Measurements from ENCODE around the gene LHFPL6. TPM values are rescaled to one million over a fixed set of nuclear protein-coding genes. Genes with fewer than 3 reads are reported as not detected.

Gene LHFPL6
- total RNA-seq, 1 donor from 2014 or later: 4.8 TPM

- DNase-seq (ENCODE audit: low spot score): no peak
- intact Hi-C loops (cut with micrococcal nuclease): no loop called here
- H3K9me3 Mint-ChIP-seq: no peaks in the 10 kb centered on the region
- H3K4me1 Mint-ChIP-seq (ENCODE audit: low read depth): no peaks in the 10 kb centered on the region
- H3K27ac Mint-ChIP-seq: no peak overlapping the region
- H3K36me3 Mint-ChIP-seq (ENCODE audit: low read depth): no peaks in the 10 kb centered on the region
- peaks cover 1% of the 10 kb centered on the region for H3K27me3 Mint-ChIP-seq (ENCODE audit: insufficient read depth)
- H3K4me3 Mint-ChIP-seq: no peak overlapping the region
Measured at GRCh38 chr13:39496506-39496905, 106.5 kb downstream of the LHFPL6 start.

- Mint-ChIP-seq H3K4me1 (ENCODE audit: low read depth) (no peaks in the 10 kb centered on the region), H3K27ac (no peak overlapping the region), H3K4me3 (no peak overlapping the region), H3K36me3 (ENCODE audit: low read depth) (no peaks in the 10 kb centered on the region), H3K9me3 (no peaks in the 10 kb centered on the region), H3K27me3 (ENCODE audit: insufficient read depth) (no peaks in the 10 kb centered on the region)
- intact Hi-C loops (cut with micrococcal nuclease): no loop called here
- no peak for DNase-seq (ENCODE audit: low spot score)
Measured at GRCh38 chr13:39494633-39495032, 108.4 kb downstream of the LHFPL6 start.

GRCh38 chr13:39494006-39494405, 109.0 kb downstream of the LHFPL6 start:
- Mint-ChIP-seq H3K9me3 (no peaks in the 10 kb centered on the region), H3K4me1 (ENCODE audit: low read depth) (no peaks in the 10 kb centered on the region), H3K27ac (no peak overlapping the region), H3K4me3 (no peak overlapping the region), H3K36me3 (ENCODE audit: low read depth) (no peaks in the 10 kb centered on the region), H3K27me3 (ENCODE audit: insufficient read depth) (no peaks in the 10 kb centered on the region)
- DNase-seq (ENCODE audit: low spot score): no peak
- intact Hi-C loops (cut with micrococcal nuclease): no loop called here

- Mint-ChIP-seq H3K4me1 (ENCODE audit: low read depth) (no peaks in the 10 kb centered on the region), H3K4me3 (no peak overlapping the region), H3K36me3 (ENCODE audit: low read depth) (no peaks in the 10 kb centered on the region), H3K9me3 (no peaks in the 10 kb centered on the region), H3K27me3 (ENCODE audit: insufficient read depth) (no peaks in the 10 kb centered on the region), H3K27ac (no peak overlapping the region)
- no peak for DNase-seq (ENCODE audit: low spot score)
- intact Hi-C loops (cut with micrococcal nuclease): no loop called here
Measured at GRCh38 chr13:39490136-39490535, 112.9 kb downstream of the LHFPL6 start.

GRCh38 chr13:39486758-39487157, 116.2 kb downstream of the LHFPL6 start:
- intact Hi-C loops (cut with micrococcal nuclease): no loop called here
- Mint-ChIP-seq H3K4me1 (ENCODE audit: low read depth) (no peaks in the 10 kb centered on the region), H3K27me3 (ENCODE audit: insufficient read depth) (peaks cover 6% of the 10 kb centered on the region), H3K36me3 (ENCODE audit: low read depth) (no peaks in the 10 kb centered on the region), H3K4me3 (no peak overlapping the region), H3K9me3 (no peaks in the 10 kb centered on the region), H3K27ac (no peak overlapping the region)
- no peak for DNase-seq (ENCODE audit: low spot score)

- H3K9me3 Mint-ChIP-seq: no peaks in the 10 kb centered on the region
- peaks cover 6% of the 10 kb centered on the region for H3K27me3 Mint-ChIP-seq (ENCODE audit: insufficient read depth)
- no peaks in the 10 kb centered on the region for H3K36me3 Mint-ChIP-seq (ENCODE audit: low read depth)
- H3K4me3 Mint-ChIP-seq: no peak overlapping the region
- intact Hi-C loops (cut with micrococcal nuclease): no loop called here
- DNase-seq (ENCODE audit: low spot score): no peak
- H3K27ac Mint-ChIP-seq: no peak overlapping the region
- H3K4me1 Mint-ChIP-seq (ENCODE audit: low read depth): no peaks in the 10 kb centered on the region
Measured at GRCh38 chr13:39485314-39485700, 117.7 kb downstream of the LHFPL6 start.

GRCh38 chr13:39484506-39485313, 118.3 kb downstream of the LHFPL6 start:
- H3K36me3 Mint-ChIP-seq (ENCODE audit: low read depth): no peaks in the 10 kb centered on the region
- H3K4me1 Mint-ChIP-seq (ENCODE audit: low read depth): no peaks in the 10 kb centered on the region
- H3K4me3 Mint-ChIP-seq: no peak overlapping the region
- H3K27me3 Mint-ChIP-seq (ENCODE audit: insufficient read depth): peaks cover 6% of the 10 kb centered on the region
- no peaks in the 10 kb centered on the region for H3K9me3 Mint-ChIP-seq
- no peak overlapping the region for H3K27ac Mint-ChIP-seq
- DNase-seq (ENCODE audit: low spot score): no peak
- intact Hi-C loops (cut with micrococcal nuclease): no loop called here

- no peak overlapping the region for H3K4me3 Mint-ChIP-seq
- H3K36me3 Mint-ChIP-seq (ENCODE audit: low read depth): no peaks in the 10 kb centered on the region
- H3K27me3 Mint-ChIP-seq (ENCODE audit: insufficient read depth): peaks cover 6% of the 10 kb centered on the region
- no peaks in the 10 kb centered on the region for H3K9me3 Mint-ChIP-seq
- intact Hi-C loops (cut with micrococcal nuclease): no loop called here
- H3K4me1 Mint-ChIP-seq (ENCODE audit: low read depth): no peaks in the 10 kb centered on the region
- H3K27ac Mint-ChIP-seq: no peak overlapping the region
- no peak for DNase-seq (ENCODE audit: low spot score)
Measured at GRCh38 chr13:39483326-39483725, 119.7 kb downstream of the LHFPL6 start.

GRCh38 chr13:39481491-39481890, 121.5 kb downstream of the LHFPL6 start:
- Mint-ChIP-seq H3K9me3 (no peaks in the 10 kb centered on the region), H3K4me1 (ENCODE audit: low read depth) (no peaks in the 10 kb centered on the region), H3K27ac (no peak overlapping the region), H3K4me3 (no peak overlapping the region), H3K36me3 (ENCODE audit: low read depth) (no peaks in the 10 kb centered on the region), H3K27me3 (ENCODE audit: insufficient read depth) (peaks cover 8% of the 10 kb centered on the region)
- DNase-seq (ENCODE audit: low spot score): no peak
- intact Hi-C loops (cut with micrococcal nuclease): no loop called here

- no peak for DNase-seq (ENCODE audit: low spot score)
- H3K36me3 Mint-ChIP-seq (ENCODE audit: low read depth): no peaks in the 10 kb centered on the region
- intact Hi-C loops (cut with micrococcal nuclease): no loop called here
- peaks cover 7% of the 10 kb centered on the region for H3K27me3 Mint-ChIP-seq (ENCODE audit: insufficient read depth)
- H3K9me3 Mint-ChIP-seq: no peaks in the 10 kb centered on the region
- no peak overlapping the region for H3K27ac Mint-ChIP-seq
- no peak overlapping the region for H3K4me3 Mint-ChIP-seq
- H3K4me1 Mint-ChIP-seq (ENCODE audit: low read depth): no peaks in the 10 kb centered on the region
Measured at GRCh38 chr13:39474600-39474999, 128.4 kb downstream of the LHFPL6 start.

GRCh38 chr13:39469676-39470075, 133.3 kb downstream of the LHFPL6 start:
- intact Hi-C loops (cut with micrococcal nuclease): no loop called here
- no peaks in the 10 kb centered on the region for H3K9me3 Mint-ChIP-seq
- no peaks in the 10 kb centered on the region for H3K36me3 Mint-ChIP-seq (ENCODE audit: low read depth)

GRCh38 chr13:39468306-39468705, 134.7 kb downstream of the LHFPL6 start:
- no peak overlapping the region for H3K27ac Mint-ChIP-seq
- DNase-seq (ENCODE audit: low spot score): no peak
- no peaks in the 10 kb centered on the region for H3K36me3 Mint-ChIP-seq (ENCODE audit: low read depth)
- peaks cover 10% of the 10 kb centered on the region for H3K27me3 Mint-ChIP-seq (ENCODE audit: insufficient read depth)
- no peaks in the 10 kb centered on the region for H3K4me1 Mint-ChIP-seq (ENCODE audit: low read depth)
- intact Hi-C loops (cut with micrococcal nuclease): no loop called here
- H3K9me3 Mint-ChIP-seq: no peaks in the 10 kb centered on the region
- H3K4me3 Mint-ChIP-seq: no peak overlapping the region

More at GRCh38 chr13:39469676-39470075, 133.3 kb downstream of the LHFPL6 start:
- Mint-ChIP-seq H3K27ac (no peak overlapping the region), H3K27me3 (ENCODE audit: insufficient read depth) (peaks cover 10% of the 10 kb centered on the region), H3K4me3 (no peak overlapping the region), H3K4me1 (ENCODE audit: low read depth) (no peaks in the 10 kb centered on the region)
- no peak for DNase-seq (ENCODE audit: low spot score)

GRCh38 chr13:39463611-39464010, 139.4 kb downstream of the LHFPL6 start:
- no peaks in the 10 kb centered on the region for H3K9me3 Mint-ChIP-seq
- intact Hi-C loops (cut with micrococcal nuclease): no loop called here
- H3K36me3 Mint-ChIP-seq (ENCODE audit: low read depth): no peaks in the 10 kb centered on the region
- H3K27ac Mint-ChIP-seq: no peak overlapping the region
- no peak for DNase-seq (ENCODE audit: low spot score)
- H3K4me3 Mint-ChIP-seq: no peak overlapping the region
- H3K27me3 Mint-ChIP-seq (ENCODE audit: insufficient read depth): peaks cover 6% of the 10 kb centered on the region
- no peaks in the 10 kb centered on the region for H3K4me1 Mint-ChIP-seq (ENCODE audit: low read depth)

GRCh38 chr13:39462906-39463305, 140.1 kb downstream of the LHFPL6 start:
- H3K4me1 Mint-ChIP-seq (ENCODE audit: low read depth): no peaks in the 10 kb centered on the region
- no peak for DNase-seq (ENCODE audit: low spot score)
- H3K9me3 Mint-ChIP-seq: no peaks in the 10 kb centered on the region
- no peak overlapping the region for H3K4me3 Mint-ChIP-seq
- H3K27me3 Mint-ChIP-seq (ENCODE audit: insufficient read depth): peaks cover 6% of the 10 kb centered on the region
- intact Hi-C loops (cut with micrococcal nuclease): no loop called here
- H3K27ac Mint-ChIP-seq: no peak overlapping the region
- no peaks in the 10 kb centered on the region for H3K36me3 Mint-ChIP-seq (ENCODE audit: low read depth)
